WI38 (cell line): ENCODE measurements around the gene PIM2.

Source experiments
- H3K4me3 ChIP-seq: 2 replicates; pipeline ENCODE4 v1.5.1; 2011; ENCODE audit warnings: low read depth, mild to moderate bottlenecking, control low read depth, low read length
- CTCF ChIP-seq: IDR thresholded peaks from 2 replicates; pipeline ENCODE4 v1.5.1; 2012; ENCODE audit warnings: low read depth, mild to moderate bottlenecking, control low read depth, low read length

The PIM2 gene

DNA sequence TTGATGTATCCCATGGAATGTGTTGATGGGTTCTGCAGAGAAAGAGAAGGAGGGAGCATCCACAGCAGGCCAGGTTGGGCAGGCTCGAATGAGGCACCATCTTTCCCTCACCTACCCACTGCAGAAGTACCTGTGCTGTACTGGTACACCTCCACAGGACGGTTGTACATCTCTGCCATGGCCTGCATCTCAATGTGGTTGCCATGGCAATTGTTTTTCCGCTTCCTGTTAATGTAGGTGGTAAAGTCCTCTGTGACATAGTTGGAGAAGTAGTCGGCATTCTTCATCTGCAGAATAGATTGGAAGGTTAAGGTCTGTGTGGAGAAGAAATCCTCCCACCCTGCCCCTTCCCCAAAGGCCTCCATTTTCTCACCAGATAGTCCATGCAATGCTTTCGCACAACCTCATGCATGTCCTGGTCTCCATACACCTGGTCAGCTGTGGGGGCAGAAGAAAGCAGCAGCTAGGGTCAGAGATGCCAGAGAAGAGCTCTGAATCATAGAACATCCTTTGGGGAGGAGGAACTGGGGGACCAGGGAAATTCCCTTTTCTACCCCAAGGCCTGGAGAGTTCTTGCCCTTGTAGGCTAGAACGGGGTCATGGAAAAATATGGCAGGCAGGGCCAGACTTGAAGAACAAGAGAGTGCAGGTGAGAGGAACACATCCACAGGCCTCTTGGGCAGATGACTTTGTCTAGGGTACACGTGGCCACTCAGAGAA lies 15.9 kb upstream of the PIM2 start:
- no peak for TF ChIP-seq CTCF
- H3K4me3 ChIP-seq = no peak overlapping the region

DNA sequence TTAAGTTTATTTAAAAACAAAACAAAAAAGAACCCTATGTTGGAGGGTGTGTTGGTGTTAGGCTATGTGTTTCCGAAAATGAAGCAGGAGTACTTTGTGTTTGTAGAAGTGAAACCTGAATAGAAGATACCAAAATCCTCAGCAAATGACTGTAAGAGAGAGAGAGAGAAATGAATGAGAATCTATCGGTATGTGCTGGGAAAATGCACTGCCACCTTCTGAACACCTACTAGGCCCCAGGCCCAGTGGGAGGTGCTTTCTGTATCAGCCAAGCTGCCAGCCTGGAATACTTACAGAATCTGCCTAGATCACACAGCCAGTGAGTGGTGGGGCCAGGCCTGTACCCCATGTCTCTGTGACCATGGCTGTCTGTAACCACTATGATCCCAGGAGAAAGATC lies 14.9 kb upstream of the PIM2 start:
- no peak overlapping the region for H3K4me3 ChIP-seq
- TF ChIP-seq CTCF = no peak

- H3K4me3 ChIP-seq = no peak overlapping the region
- TF ChIP-seq CTCF = no peak
Measured at GRCh38 chrX:48927736-48928382, 9.0 kb upstream of the PIM2 start.

GRCh38 chrX:48927123-48927522 lies 8.3 kb upstream of the PIM2 start:
- no peak for TF ChIP-seq CTCF
- no peak overlapping the region for H3K4me3 ChIP-seq

- no peak for TF ChIP-seq CTCF
- no peak overlapping the region for H3K4me3 ChIP-seq
Measured at GRCh38 chrX:48924270-48924669, 5.4 kb upstream of the PIM2 start.

DNA sequence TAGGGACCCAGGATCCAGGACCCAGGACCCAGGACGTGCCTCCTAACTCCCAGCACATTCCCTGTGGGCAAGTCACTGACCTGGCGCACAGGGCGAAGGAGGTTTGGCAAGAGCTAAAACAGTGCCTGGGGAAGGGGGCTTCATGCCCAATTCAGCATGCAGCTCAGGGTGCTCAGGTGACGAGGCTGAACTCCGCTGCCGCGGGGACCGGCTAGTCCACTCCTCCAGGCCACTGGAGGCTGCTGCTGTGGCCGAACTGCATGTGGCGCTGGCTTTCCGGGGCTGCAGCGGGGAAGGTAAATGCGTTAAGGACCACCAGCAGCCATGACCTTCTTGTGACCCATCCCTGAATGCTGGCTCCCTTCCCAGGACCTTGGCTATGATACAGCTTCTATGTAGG lies 4.9 kb upstream of the PIM2 start:
- H3K4me3 ChIP-seq = no peak overlapping the region
- TF ChIP-seq CTCF = no peak

GRCh38 chrX:48920718-48921104 lies 1.9 kb upstream of the PIM2 start:
- TF ChIP-seq CTCF = no peak
- H3K4me3 ChIP-seq = no peak overlapping the region
